DMS114 treated with DMSO at 0.1 percent for 48 hours (cell line): ENCODE results near the gene AP3S2.
"Not testable (repeated sequence)": the region's sequence is repeated elsewhere in the genome, so short reads cannot be mapped to it uniquely, and the experiment has no call there.

Experiments used
- DNase-seq: peaks from one replicate; lab custom pipeline; 2025; ENCODE audit not compliant: unreplicated experiment; lab: John Stamatoyannopoulos, UW

AP3S2 gene

GRCh38 chr15:89802986-89803824 lies 90.6 kb downstream of the AP3S2 start:
- DNase-seq: no peak

GRCh38 chr15:89802231-89802928 lies 91.4 kb downstream of the AP3S2 start:
- no peak for DNase-seq

- DNase-seq: no peak
These were observed 92.2 kb downstream of the AP3S2 start for GRCh38 chr15:89801471-89802195.

GRCh38 chr15:89799918-89800498 lies 93.8 kb downstream of the AP3S2 start:
- no peak for DNase-seq

- no peak for DNase-seq
These were observed 94.5 kb downstream of the AP3S2 start for GRCh38 chr15:89799011-89799911.

GRCh38 chr15:89797678-89798201 lies 96.1 kb downstream of the AP3S2 start:
- no peak for DNase-seq

GRCh38 chr15:89795996-89796395 lies 97.8 kb downstream of the AP3S2 start:
- no peak for DNase-seq

- DNase-seq: no peak
These were observed 99.1 kb downstream of the AP3S2 start for GRCh38 chr15:89794627-89795241.

- DNase-seq: no peak
These were observed 101.5 kb downstream of the AP3S2 start for GRCh38 chr15:89792106-89792805.

- no peak for DNase-seq
These were observed 103.1 kb downstream of the AP3S2 start for GRCh38 chr15:89790661-89791060.

- DNase-seq: no peak
These were observed 103.6 kb downstream of the AP3S2 start for GRCh38 chr15:89790206-89790605.

- not testable (repeated sequence) for DNase-seq
These were observed 105.2 kb downstream of the AP3S2 start for GRCh38 chr15:89788585-89788984.

GRCh38 chr15:89787944-89788343 lies 105.8 kb downstream of the AP3S2 start:
- no peak for DNase-seq

- no peak for DNase-seq
These were observed 108.0 kb downstream of the AP3S2 start for GRCh38 chr15:89785774-89786140.

GRCh38 chr15:89785064-89785773 lies 108.6 kb downstream of the AP3S2 start:
- DNase-seq: no peak

- no peak for DNase-seq
These were observed 109.2 kb downstream of the AP3S2 start for GRCh38 chr15:89784686-89784960.

- DNase-seq: no peak
These were observed 109.7 kb downstream of the AP3S2 start for GRCh38 chr15:89783861-89784685.
